C4-2B (cell line): ENCODE data around the gene PDE4B.

Source experiments
- CTCF ChIP-seq: fragments of 450-650 bp; conservative IDR thresholded peaks from 2 replicates; pipeline ENCODE4 v1.5.1; 2017; ENCODE audit warnings: mild to moderate bottlenecking
- ZFX ChIP-seq: fragments of 450-650 bp; IDR thresholded peaks from 2 replicates; pipeline ENCODE4 v1.6.1; 2017

- TF ChIP-seq CTCF (no peak), ZFX (no peak)
Measured at GRCh38 chr1:66316464-66317247, 524.0 kb downstream of the PDE4B start.
